ENCODE data around the gene C2CD4B.

C2CD4B gene

GRCh38 chr15:62150445-62150844, 14.6 kb downstream of the C2CD4B start:
- no peak for DNase-seq (ENCODE audit: low read depth in 2 of 2, low spot score in 1 of 2)

DNA sequence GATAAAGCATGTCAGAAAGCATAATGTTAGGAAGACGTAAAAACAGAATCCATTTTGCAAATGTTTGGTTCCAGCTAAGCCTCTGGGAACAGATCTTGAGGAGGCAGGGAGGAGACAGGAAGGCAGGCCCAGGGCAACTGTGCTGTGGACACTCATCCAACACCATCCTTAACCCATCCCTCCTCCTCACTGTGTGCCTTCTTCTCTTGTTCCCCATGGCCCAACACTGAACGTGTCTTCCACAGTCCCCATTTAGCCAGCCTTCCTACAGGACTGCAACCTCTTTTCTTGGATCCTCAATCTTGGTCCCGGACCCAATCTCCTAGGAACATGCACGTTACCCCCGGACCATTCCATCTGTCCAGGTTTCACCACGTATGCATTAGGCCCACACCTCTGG, 15.4 kb downstream of the C2CD4B start:
- no peak for DNase-seq (ENCODE audit: low read depth in 2 of 2, low spot score in 1 of 2)

GRCh38 chr15:62147551-62147950, 17.5 kb downstream of the C2CD4B start:
- DNase-seq (ENCODE audit: low read depth in 2 of 2, low spot score in 1 of 2) = no peak

- no peak for DNase-seq (ENCODE audit: low read depth in 2 of 2, low spot score in 1 of 2)
These were observed 17.9 kb downstream of the C2CD4B start for GRCh38 chr15:62147149-62147548.

DNA sequence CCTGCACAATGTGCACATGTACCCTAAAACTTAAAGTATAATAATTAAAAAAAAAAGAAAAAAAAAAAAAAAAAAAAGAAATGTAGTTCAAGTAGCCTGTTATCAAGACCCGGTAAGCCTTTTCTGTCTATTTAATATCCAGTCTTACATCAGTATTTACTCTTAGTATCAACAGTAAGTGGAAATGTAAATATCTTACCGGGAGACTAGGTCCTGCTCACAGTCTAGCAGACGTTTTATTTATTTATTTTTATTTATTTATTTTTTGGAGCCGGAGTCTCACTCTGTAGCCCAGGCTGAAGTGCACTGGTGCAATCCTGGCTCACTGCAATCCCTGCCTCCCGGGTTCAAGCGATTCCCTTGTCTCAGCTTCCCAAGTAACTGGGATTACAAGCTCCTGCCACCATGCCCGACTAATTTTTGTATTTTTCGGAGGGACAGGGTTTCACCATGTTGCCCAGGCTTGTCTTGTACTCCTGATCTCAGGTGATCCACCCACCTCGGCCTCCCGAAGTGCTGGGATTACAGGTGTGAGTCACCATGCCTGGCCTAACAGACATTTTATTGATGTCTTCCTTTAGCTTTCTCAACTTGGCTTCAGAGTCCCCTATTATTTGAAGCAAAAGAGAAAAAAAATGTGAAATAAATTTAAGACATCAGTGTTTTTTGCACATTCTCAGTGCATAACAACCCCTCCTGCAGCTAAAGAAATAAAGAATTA, 19.9 kb downstream of the C2CD4B start:
- DNase-seq (ENCODE audit: low read depth in 2 of 2, low spot score in 1 of 2) = no peak

DNA sequence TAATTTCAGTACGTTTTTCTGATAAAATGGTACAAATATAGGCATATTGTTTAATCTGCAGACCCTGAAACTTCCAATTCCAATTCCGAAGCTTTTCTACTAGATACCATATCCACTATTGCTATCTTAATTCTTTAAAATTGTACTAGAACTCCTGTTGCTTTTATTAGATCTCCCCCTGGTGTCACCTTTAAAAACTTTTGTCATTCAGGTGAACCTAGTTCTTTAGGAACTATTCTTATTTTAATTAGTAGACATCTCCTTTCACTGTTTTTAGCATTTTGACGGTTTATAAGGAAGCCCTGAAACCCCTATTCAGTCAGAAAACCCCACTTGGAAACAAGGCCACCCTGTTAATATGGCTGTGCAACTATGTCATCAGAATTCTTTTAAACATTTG, 22.3 kb downstream of the C2CD4B start:
- no peak for DNase-seq (ENCODE audit: low read depth in 2 of 2, low spot score in 1 of 2)

DNA sequence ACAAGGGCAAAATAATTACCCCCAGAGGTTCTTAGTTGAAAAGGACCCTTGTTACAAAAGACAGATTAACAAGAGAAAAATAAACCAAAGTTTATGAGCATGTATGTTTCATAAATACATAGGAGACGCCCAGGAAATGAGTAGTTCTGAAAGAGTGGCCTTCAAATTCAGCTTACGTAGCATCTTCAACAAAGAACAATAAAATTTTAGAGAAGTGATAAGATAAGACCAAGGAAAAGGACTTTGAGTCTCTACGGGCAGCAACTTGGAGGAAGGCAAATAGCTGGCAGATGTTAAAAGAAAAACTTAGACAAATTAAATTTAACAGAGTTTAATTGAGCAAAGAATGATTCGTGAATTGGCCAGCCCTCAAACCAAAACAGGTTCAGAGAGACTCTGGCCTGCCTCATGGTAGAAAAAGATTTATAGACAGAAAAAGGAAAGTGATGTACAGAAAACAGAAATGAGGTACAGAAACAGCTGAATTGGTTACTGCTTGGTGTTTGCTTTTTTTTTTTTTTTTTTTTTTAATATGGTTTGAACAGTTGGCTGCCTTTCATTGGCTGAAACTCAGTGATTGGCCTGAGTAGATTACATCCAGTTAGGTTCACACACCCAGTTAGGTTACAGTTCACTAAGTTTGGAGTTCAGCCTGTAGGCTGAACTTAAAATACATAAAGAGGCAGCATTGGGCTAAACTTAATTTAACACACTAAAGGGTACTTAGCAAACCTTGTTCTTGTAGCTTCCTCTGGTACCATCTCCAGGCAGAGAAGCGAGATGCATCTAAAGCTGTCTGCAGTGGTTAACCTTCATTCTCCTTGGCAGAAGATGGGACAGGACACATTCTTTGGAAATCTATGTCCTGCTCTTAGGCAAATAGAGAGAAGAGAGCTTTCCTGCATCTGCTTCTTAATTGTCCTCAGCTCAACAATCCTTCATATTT, 23.2 kb downstream of the C2CD4B start:
- DNase-seq (ENCODE audit: low read depth in 2 of 2, low spot score in 1 of 2) = no peak

- no peak for DNase-seq (ENCODE audit: low read depth in 2 of 2, low spot score in 1 of 2)
These were observed 23.9 kb downstream of the C2CD4B start for GRCh38 chr15:62141200-62141599.

- no peak for DNase-seq (ENCODE audit: low read depth in 2 of 2, low spot score in 1 of 2)
These were observed 27.0 kb downstream of the C2CD4B start for GRCh38 chr15:62138124-62138523.

GRCh38 chr15:62136911-62137865, 27.9 kb downstream of the C2CD4B start:
- no peak for DNase-seq (ENCODE audit: low read depth in 2 of 2, low spot score in 1 of 2)

GRCh38 chr15:62135532-62136134, 29.5 kb downstream of the C2CD4B start:
- DNase-seq (ENCODE audit: low read depth in 2 of 2, low spot score in 1 of 2) = no peak

DNA sequence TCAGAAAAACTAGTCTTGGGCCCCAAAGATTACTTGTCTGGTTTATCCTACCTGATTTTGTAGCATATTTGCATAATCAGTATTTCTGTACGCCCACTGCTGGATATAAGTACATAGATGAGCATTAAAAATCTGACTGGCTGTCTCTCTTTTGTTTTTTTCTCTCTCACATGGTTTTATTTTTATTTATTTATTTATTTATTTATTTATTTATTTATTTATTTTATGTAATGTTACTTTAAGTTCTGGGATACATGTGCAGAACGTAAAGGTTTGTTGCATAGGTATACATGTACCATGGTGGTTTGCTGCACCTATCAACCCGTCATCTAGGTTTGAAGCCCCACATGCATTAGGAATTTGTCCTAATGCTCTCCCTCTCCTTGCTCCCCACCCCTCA, 31.9 kb downstream of the C2CD4B start:
- DNase-seq (ENCODE audit: low read depth in 2 of 2, low spot score in 1 of 2) = no peak

DNA sequence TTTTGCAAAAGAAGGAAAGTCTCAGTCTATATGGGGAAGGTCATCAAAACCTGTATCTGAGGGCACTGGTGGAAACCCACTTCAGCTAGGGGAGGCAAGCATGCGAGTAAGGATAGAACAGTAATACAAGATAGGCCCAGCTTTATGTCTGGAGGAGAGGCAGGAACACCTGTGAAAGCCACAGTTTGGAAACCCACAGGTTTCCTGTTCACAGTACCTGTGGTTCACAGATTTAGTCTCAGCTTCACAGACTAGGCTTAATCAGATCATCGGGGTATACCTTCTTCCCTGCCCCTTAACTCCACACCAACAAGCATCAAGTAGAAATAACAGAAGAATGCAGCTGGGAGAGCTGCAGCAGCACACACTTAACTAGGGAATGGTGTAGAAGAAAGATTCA, 36.2 kb downstream of the C2CD4B start:
- no peak for DNase-seq (ENCODE audit: low read depth in 2 of 2, low spot score in 1 of 2)

DNA sequence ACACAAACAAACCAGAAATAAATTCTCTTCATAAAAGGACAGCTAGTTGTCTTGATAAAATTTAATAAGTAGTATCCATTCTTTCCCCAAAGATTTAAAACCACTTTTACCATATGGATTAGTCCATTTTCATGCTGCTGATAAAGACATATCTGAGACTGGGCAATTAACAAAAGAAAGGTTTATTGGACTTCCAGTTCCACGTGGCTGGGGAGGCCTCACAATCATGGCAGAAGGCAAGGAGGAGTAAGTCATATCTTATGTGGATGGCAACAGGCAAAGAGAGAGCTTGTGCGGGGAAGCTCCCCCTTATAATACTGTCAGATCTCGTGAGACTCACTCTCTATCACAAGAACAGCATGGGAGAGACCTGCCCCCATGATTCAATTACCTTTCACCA, 38.7 kb downstream of the C2CD4B start:
- DNase-seq (ENCODE audit: low read depth in 2 of 2, low spot score in 1 of 2) = no peak

DNA sequence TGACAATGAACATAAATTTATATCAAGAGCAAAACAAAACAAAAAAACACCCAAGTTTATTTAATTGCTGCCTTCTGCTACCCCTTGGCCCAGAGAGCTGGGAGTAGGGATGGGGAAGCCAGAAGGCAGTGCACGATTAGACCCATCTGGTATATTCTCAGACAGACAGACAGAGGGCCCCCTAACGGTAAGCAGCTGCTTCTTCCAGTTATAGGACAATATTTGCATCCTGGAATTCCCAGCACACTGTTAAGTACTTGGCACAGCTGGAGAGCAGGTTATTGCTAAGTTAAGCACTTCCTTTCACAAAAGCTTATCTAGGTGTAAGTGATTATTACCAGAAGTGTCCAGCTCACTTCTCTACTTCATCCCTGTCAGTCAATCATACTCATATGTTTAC, 39.3 kb downstream of the C2CD4B start:
- DNase-seq (ENCODE audit: low read depth in 2 of 2, low spot score in 1 of 2) = no peak

DNA sequence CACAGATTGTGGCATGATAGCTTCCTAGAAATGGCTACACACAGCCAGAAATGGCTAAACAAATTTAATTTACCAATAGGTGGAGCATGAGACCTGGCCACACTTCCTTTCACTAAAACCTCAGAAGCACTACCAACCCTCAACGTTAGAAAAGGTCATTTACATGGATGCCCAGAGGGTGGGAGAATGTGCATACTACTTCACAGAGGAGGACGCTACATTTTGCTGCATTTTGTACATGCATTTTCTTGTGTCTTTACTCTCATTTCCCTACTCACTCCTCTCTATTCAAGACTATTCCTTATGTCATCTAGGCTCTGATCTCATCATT, 40.1 kb downstream of the C2CD4B start:
- no peak for DNase-seq (ENCODE audit: low read depth in 2 of 2, low spot score in 1 of 2)

DNA sequence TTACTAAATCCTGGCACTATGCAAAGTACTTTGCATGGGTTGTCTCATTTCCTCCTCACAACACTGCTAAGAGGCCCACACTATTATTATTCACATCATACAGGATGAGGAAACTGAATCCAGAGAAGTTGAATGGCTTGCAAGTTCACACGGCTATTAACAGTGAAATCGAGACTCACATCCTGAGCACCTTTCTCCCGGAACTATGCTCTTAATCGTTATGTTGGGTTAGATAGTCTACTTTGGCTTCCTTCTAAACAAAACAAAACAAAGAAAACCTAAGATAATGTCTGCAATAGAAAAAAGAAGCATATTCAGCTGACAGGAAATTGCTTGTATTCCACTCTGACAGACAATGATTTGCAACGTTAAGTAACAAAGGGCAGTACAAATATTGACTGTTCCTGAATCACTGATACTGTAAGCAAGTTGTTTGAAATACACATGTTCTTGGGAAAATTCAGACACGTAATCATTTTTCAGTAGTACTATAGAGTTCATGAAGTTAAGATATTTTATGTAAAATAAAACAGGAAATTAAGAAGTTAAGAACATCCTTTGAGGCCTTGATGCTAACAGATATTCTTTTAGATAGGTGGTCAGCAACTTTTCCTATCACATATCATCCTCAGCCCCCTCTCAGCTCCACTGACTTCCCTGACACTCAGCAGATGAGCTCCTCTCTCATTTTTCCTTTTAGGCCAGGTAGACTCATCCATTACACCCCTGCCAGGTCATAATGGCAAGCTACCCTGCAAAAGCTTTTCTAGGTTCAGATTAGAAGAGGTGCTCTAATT, 40.7 kb downstream of the C2CD4B start:
- DNase-seq (ENCODE audit: low read depth in 2 of 2, low spot score in 1 of 2) = no peak

GRCh38 chr15:62122249-62122648, 42.8 kb downstream of the C2CD4B start:
- DNase-seq (ENCODE audit: low read depth in 2 of 2, low spot score in 1 of 2) = no peak

DNA sequence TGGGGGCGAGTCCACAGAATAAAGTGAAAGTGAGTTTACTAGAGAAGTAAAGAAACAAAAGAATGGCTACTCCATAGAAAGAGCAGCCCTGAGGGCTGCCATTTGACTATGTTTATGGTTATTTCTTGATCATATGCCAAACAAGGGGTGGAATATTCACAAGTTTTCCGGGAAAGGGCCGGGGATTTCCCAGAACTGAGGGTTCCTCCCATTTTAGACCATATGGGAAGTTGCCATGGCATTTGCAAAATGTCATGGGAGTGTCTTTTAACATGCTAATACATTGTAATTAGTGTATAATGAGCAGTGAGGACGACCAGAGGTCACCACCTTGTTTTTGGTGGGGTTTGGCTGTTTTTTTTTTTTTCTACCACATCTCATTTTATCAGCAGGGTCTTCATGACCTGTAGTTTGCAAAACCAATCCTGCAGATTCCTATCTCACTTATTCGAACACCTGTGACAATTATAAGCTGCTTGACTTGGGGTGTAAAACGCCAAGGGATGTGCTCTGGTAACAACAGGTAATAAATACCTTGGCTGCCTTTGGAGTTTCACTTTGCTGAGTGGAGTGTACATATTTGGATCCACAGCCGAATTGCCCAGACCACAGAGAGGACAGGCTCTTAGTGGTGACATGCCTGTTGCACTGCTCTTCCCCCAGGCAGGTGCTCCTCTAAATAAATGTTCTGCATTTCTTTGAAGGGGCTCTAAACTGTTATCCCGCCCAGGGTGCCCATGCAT, 43.6 kb downstream of the C2CD4B start:
- DNase-seq (ENCODE audit: low read depth in 2 of 2, low spot score in 1 of 2) = no peak

GRCh38 chr15:62120776-62121175, 44.3 kb downstream of the C2CD4B start:
- DNase-seq (ENCODE audit: low read depth in 2 of 2, low spot score in 1 of 2) = no peak
